ENCODE measurements around the gene TIGD4. TPM values are rescaled to one million over a fixed set of nuclear protein-coding genes. Genes with fewer than 3 reads are reported as not detected.

Gene TIGD4
- total and polyA plus RNA-seq, 7 donors: 0.03 to 0.56 (median 0.12) TPM; not detected in 1

- H3K27ac ChIP-seq: no peak overlapping the region
- H3K4me3 ChIP-seq: no peak overlapping the region
- ATAC-seq (no peak), DNase-seq (no peak)
- 72 to 88% (median 85%) methylated on average over 11 of the region's 11 CpGs for WGBS, 3 donors
- peaks cover 3% of the 10 kb centered on the region for H3K9me3 ChIP-seq
- no peaks in the 10 kb centered on the region for H3K36me3 ChIP-seq (ENCODE audit: insufficient read depth in 1 of 2, low read depth in 1 of 2)
- no peak for TF ChIP-seq CTCF (IDR thresholded peaks at IDR 0.05)
- H3K27me3 ChIP-seq (ENCODE audit: insufficient read depth in 3 of 3, low read length in 2 of 3): no peaks in the 10 kb centered on the region
- intact Hi-C loops (cut with DNase I): no loop called here
- H3K4me1 ChIP-seq: no peaks in the 10 kb centered on the region
These were observed 31.3 kb upstream of the TIGD4 start for GRCh38 chr4:152810715-152811287.

GRCh38 chr4:152808670-152809069 is 29.1 kb upstream of the TIGD4 start:
- H3K4me3 ChIP-seq: no peak overlapping the region
- intact Hi-C loops (cut with DNase I): no loop called here
- TF ChIP-seq CTCF (IDR thresholded peaks at IDR 0.05): no peak

GRCh38 chr4:152807294-152807829 is 27.8 kb upstream of the TIGD4 start:
- no peak for TF ChIP-seq CTCF (IDR thresholded peaks at IDR 0.05)
- WGBS, 3 donors: 68 to 90% (median 81%) methylated on average over 3 of the region's 3 CpGs
- H3K4me1 ChIP-seq: no peaks in the 10 kb centered on the region
- H3K27ac ChIP-seq: no peak overlapping the region
- no peak for DNase-seq
- no peaks in the 10 kb centered on the region for H3K27me3 ChIP-seq (ENCODE audit: insufficient read depth in 3 of 3, low read length in 2 of 3)
- no peaks in the 10 kb centered on the region for H3K36me3 ChIP-seq (ENCODE audit: insufficient read depth in 1 of 2, low read depth in 1 of 2)
- intact Hi-C loops (cut with DNase I): no loop called here
- ATAC-seq: no peak
- H3K4me3 ChIP-seq: no peak overlapping the region
- H3K9me3 ChIP-seq: no peaks in the 10 kb centered on the region

More at GRCh38 chr4:152808670-152809069, 29.1 kb upstream of the TIGD4 start:
- H3K27me3 ChIP-seq (ENCODE audit: insufficient read depth in 3 of 3, low read length in 2 of 3): no peaks in the 10 kb centered on the region
- WGBS, 3 donors: 96 to 99% (median 96%) methylated on average over 8 of the region's 8 CpGs
- peaks cover 2% of the 10 kb centered on the region for H3K9me3 ChIP-seq
- H3K36me3 ChIP-seq (ENCODE audit: insufficient read depth in 1 of 2, low read depth in 1 of 2): no peaks in the 10 kb centered on the region
- H3K27ac ChIP-seq: no peak overlapping the region
- ATAC-seq: no peak
- no peak for DNase-seq
- no peaks in the 10 kb centered on the region for H3K4me1 ChIP-seq

GRCh38 chr4:152806501-152807125 is 27.1 kb upstream of the TIGD4 start:
- no peak for DNase-seq
- ATAC-seq: no peak
- Histone ChIP-seq H3K9me3 (no peaks in the 10 kb centered on the region), H3K4me1 (peaks cover 4% of the 10 kb centered on the region), H3K27me3 (ENCODE audit: insufficient read depth in 3 of 3, low read length in 2 of 3) (no peaks in the 10 kb centered on the region), H3K27ac (no peak overlapping the region), H3K4me3 (no peak overlapping the region), H3K36me3 (ENCODE audit: insufficient read depth in 1 of 2, low read depth in 1 of 2) (no peaks in the 10 kb centered on the region)
- WGBS, 3 donors: 87 to 94% (median 90%) methylated on average over 3 of the region's 3 CpGs
- TF ChIP-seq CTCF (IDR thresholded peaks at IDR 0.05): no peak
- intact Hi-C loops (cut with DNase I): no loop called here

Measured in psoas muscle (tissue), 8 donors.